ENCODE measurements around the gene PRUNE2.

DNA sequence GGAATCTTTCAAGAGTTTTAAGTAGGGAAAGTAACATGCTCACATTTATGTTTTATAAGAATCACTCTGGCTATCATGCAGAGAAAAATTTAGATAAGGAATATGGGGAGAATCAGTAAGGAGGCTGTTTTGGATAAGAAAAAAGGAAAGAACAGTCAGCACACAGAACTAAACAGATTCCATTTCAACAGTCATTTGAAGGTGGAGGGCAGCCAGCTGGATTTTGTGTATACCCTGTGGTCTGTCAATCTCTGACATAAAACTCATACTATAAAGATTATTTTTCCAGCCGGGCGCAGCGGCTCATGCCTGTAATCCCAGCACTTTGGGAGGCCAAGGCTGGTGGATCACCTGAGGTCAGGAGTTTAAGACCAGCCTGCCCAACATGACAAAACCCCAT is 77.5 kb downstream of the PRUNE2 start:
- TF ChIP-seq, protein P1, sequence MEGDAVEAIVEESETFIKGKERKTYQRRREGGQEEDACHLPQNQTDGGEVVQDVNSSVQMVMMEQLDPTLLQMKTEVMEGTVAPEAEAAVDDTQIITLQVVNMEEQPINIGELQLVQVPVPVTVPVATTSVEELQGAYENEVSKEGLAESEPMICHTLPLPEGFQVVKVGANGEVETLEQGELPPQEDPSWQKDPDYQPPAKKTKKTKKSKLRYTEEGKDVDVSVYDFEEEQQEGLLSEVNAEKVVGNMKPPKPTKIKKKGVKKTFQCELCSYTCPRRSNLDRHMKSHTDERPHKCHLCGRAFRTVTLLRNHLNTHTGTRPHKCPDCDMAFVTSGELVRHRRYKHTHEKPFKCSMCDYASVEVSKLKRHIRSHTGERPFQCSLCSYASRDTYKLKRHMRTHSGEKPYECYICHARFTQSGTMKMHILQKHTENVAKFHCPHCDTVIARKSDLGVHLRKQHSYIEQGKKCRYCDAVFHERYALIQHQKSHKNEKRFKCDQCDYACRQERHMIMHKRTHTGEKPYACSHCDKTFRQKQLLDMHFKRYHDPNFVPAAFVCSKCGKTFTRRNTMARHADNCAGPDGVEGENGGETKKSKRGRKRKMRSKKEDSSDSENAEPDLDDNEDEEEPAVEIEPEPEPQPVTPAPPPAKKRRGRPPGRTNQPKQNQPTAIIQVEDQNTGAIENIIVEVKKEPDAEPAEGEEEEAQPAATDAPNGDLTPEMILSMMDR (IDR thresholded peaks at IDR 0.05) = no peak
- no peak for TF ChIP-seq POLR2A (IDR thresholded peaks at IDR 0.05)
